WTC11 (cell line): Measurements from ENCODE around the gene EP400.

ENCODE experiments used
- ATF3 ChIP-seq: sonication (generic); formaldehyde crosslinking; conservative IDR thresholded peaks from 2 replicates; pipeline ENCODE4 v1.8.1; 2022; ENCODE audit warnings: mild to moderate bottlenecking, missing genetic modification reagents
- CTCF ChIP-seq: fragments of 200-600 bp; IDR thresholded peaks from 2 replicates; pipeline ENCODE4 v1.8.0; 2022; ENCODE audit warnings: antibody characterized with exemption
- FOXP1 ChIP-seq: sonication (generic); formaldehyde crosslinking; IDR thresholded peaks from 2 replicates; pipeline ENCODE4 v1.8.0; 2022; ENCODE audit warnings: missing genetic modification reagents, mild to moderate bottlenecking, moderate library complexity, borderline replicate concordance

DNA sequence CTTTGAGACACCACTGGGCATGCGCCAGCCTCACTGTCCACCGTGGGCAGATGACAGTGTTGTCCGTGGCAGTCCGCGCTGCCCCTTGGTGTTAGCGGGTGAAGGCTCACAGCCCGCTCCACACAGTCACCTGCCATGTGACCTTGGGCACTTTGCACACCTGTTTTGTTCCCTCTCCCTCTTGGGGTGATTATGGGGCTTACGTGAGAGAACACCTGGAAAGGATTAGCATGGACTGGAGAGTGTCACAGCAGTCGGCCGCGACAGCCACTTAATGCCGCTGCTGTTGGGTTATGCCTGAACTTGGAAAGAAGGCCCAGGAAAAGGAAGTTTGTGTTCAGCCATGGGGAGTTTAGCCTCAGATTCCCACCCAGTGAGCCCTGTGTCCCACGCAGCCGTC lies 100.1 kb downstream of the EP400 start:
- TF ChIP-seq ATF3 (CRISPR knock-in tag): no peak
- no peak for TF ChIP-seq CTCF
- TF ChIP-seq FOXP1: no peak
